PC-3 (cell line): ENCODE measurements around the gene HOXB6. TPM values are rescaled to one million over a fixed set of nuclear protein-coding genes. Genes with fewer than 3 reads are reported as not detected.

Experiments used
- ATAC-seq: fragments of 200-7000 bp; cut with Tn5 transposase; 2 replicates; pipeline ENCODE4 v1.9.1; 2020; ENCODE audit warnings: mild to moderate bottlenecking, moderate library complexity
- BruUV-seq: library from RNA; stranded (reverse); fragments of 400-500 nt; replicated peaks from 2 replicates; lab custom pipeline; 2021; lab: Mats Ljungman, UMichigan
- CTCF ChIA-PET: fragments of 300-600 bp; sonication (Branson Sonifier 250); formaldehyde crosslinking; loops from one replicate; lab custom pipeline; 2022; ENCODE audit warnings: antibody characterized with exemption; lab: Charles Lee
- POLR2A ChIA-PET: fragments of 300-600 bp; sonication (Branson Sonifier 250); formaldehyde crosslinking; loops from one replicate; lab custom pipeline; 2022; ENCODE audit warnings: antibody characterized with exemption; ENCODE audit not compliant: unreplicated experiment; lab: Charles Lee
- DNase-seq: peaks from one replicate; pipeline ENCODE4 v3.0.0-alpha.2; 2015
- H2AFZ ChIP-seq: fragments of 300-600 bp; sonication (generic); 2 replicates; pipeline ENCODE4 v1.6.0; 2016; ENCODE audit warnings: antibody characterized with exemption, low read length
- H3F3A ChIP-seq: fragments of 300-600 bp; sonication (generic); one replicate; pipeline ENCODE4 v1.6.0; 2017; ENCODE audit warnings: antibody characterized with exemption, low read length, control low read depth, mild to moderate bottlenecking; ENCODE audit not compliant: unreplicated experiment
- H3K27ac ChIP-seq: fragments of 300-600 bp; sonication (generic); 2 replicates; pipeline ENCODE4 v1.5.1; 2016; ENCODE audit warnings: mild to moderate bottlenecking, low read length
- H3K27me3 ChIP-seq: fragments of 300-600 bp; sonication (generic); 2 replicates; pipeline ENCODE4 v1.6.1; 2016; ENCODE audit warnings: low read length, mixed read lengths
- H3K36me3 ChIP-seq: fragments of 300-600 bp; sonication (generic); 2 replicates; pipeline ENCODE4 v1.6.1; 2016; ENCODE audit warnings: low read depth, mixed run types, low read length, mixed read lengths
- H3K4me1 ChIP-seq: fragments of 300-600 bp; sonication (generic); 2 replicates; pipeline ENCODE4 v1.5.1; 2016; ENCODE audit warnings: low read length; ENCODE audit not compliant: insufficient read depth
- H3K4me2 ChIP-seq: fragments of 300-600 bp; sonication (generic); 2 replicates; pipeline ENCODE4 v1.6.0; 2016; ENCODE audit warnings: low read length
- H3K4me3 ChIP-seq: fragments of 300-600 bp; sonication (generic); 2 replicates; pipeline ENCODE4 v1.5.1; 2016; ENCODE audit warnings: mild to moderate bottlenecking, low read length, mixed read lengths
- H3K79me2 ChIP-seq: fragments of 300-600 bp; sonication (generic); 2 replicates; pipeline ENCODE4 v1.6.1; 2017; ENCODE audit warnings: low read length, mixed read lengths
- H3K9ac ChIP-seq: fragments of 300-600 bp; sonication (generic); 2 replicates; pipeline ENCODE4 v1.6.0; 2016; ENCODE audit warnings: mild to moderate bottlenecking, low read length
- H3K9me2 ChIP-seq: fragments of 300-600 bp; sonication (generic); replicated peaks from 2 replicates; pipeline ENCODE4 v1.6.1; 2016; ENCODE audit warnings: mixed run types, low read length, mixed read lengths
- H3K9me3 ChIP-seq: fragments of 300-600 bp; sonication (generic); 2 replicates; pipeline ENCODE4 v1.6.1; 2016; ENCODE audit warnings: low read length, mixed read lengths
- H4K20me1 ChIP-seq: fragments of 300-600 bp; sonication (generic); 2 replicates; pipeline ENCODE4 v1.6.1; 2016; ENCODE audit warnings: low read length, mixed read lengths
- EZH2 ChIP-seq: fragments of 300-600 bp; sonication (generic); IDR thresholded peaks from one replicate; pipeline ENCODE4 v1.6.1; 2017; ENCODE audit warnings: antibody characterized with exemption, mild to moderate bottlenecking, low read length; ENCODE audit not compliant: unreplicated experiment
- EZH2phosphoT487 ChIP-seq: fragments of 300-600 bp; sonication (generic); IDR thresholded peaks from 2 replicates; pipeline ENCODE4 v1.6.1; 2018; ENCODE audit warnings: mild to moderate bottlenecking, antibody characterized with exemption, low read length, borderline replicate concordance
- intact Hi-C: fragments of 100-400 bp; cut with micrococcal nuclease; formaldehyde crosslinking; loops from 2 replicates; pipeline ENCODE4 v1.9.0; 2023
- total RNA-seq: library from RNA; depleted of rRNA; stranded (reverse); fragments of >200 nt; gene quantifications from 2 replicates; pipeline ENCODE4 v1.2.3, GENCODE V29; 2014
- TF ChIP-seq, protein P1 (sequence below): fragments of 300-600 bp; sonication (generic); conservative IDR thresholded peaks from 2 replicates; pipeline ENCODE4 v1.5.1; 2017; ENCODE audit warnings: antibody characterized with exemption, low read depth, mild to moderate bottlenecking, low read length

The HOXB6 gene
- total RNA-seq, 1 experiment from 2014 or later = 9.5 TPM

DNA sequence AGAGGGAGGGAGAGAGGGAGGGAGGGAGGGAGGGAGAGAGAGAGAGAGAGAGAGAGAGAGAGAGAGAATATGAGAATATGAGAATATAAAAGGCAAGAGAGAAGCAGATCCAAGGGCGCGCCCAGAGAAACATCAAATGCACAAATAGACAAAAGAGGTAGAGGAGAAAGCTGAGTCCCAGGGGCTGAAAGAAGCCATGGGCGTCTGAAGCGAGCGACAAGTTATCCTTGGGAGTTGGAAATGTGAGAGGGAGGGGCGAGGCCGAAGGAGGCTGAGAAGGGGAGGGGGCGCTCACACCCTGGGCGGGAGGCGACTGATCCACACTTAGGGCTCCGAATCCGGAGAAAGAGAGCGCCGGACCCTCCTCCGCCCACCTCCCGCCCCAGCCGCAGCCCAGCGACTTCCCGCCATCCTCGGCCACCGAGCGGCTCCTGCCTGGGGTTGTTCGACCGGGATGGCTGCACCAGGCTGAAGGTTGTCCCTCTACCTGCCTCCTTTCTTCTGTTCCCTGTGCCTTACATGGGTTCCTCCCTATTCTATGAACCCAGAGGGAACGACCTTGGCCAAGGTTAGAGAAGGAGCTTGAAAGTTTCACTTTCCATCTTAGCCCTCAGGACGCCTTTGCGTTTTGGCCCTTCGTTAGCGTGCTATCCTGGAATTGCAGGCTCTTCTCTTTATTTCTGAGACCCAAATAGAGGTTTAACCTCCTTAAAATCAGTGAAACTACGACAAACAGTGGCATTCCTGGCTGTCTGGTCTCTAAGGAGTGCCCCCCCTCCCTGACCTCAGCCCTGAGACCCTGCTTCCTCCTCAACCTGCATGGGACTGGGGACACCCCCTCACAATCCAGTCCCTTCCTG is 42.5 kb upstream of the HOXB6 start:
- ATAC-seq = peak; percentile 74
- DNase-seq = no peak
- POLR2A ChIA-PET = no interaction called here

DNA sequence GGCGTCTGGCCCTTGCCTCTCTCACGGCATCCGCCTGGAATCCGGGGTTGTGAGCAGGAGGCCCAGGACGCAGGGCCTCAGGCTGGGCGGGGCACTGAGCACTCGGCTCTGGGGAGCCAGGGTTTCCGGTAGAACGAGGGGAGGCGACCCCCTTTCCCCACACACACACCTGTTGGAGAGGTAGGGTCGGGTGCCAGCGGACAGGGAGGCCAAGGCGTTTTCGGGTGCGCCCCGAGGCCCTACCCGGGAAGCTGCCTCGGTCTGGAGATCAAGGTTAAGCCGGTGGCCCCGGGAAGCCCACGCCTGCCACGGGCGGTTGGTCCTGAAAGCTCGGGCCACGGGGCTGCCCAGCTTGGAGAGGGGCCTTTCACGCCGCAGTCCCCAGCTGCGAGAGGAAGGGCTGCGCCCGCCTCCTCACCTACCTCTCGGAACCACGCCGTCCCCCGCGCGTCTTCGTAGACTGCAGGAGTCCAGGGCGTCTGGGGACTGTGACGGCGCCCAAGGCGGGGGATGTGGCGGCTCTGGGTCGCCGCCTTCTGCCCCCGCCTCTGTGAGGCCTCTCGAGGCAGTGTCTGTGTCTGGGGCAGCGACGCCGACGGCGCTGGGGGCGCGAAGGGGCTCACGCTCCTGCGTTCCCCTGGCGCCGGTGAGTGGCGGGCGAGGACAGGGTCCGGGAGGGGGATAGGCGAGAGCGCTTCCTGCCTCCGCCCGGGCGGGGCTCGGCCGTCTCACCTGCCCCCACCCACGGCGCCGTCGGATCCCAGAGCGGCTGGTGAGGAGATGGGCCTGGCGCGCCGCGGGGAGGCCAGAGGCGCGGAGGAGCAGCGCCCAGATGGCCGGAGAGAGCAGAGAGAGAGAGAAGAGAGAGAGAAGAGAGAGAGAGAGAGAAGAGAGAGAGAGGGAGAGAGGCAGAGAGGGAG is 41.7 kb upstream of the HOXB6 start:
- Histone ChIP-seq H3K4me2 (peak overlapping the region; percentile 79), H3K4me1 (no peaks in the 10 kb centered on the region), H3K27ac (no peak overlapping the region), H3K79me2 (no peaks in the 10 kb centered on the region), H3K9ac (no peak overlapping the region), H3F3A (no peaks in the 10 kb centered on the region), H3K9me2 (no peaks in the 10 kb centered on the region), H3K4me3 (peak overlapping the region; percentile 65; the same call in 1 of the 2 replicates), H3K36me3 (no peaks in the 10 kb centered on the region), H4K20me1 (no peaks in the 10 kb centered on the region), H3K9me3 (no peaks in the 10 kb centered on the region), H3K27me3 (no peaks in the 10 kb centered on the region), H2AFZ (peak overlapping the region; percentile 97; the same call in 1 of the 2 replicates)
- TF ChIP-seq EZH2 (no peak), EZH2phosphoT487 (no peak)
- TF ChIP-seq, protein P1, sequence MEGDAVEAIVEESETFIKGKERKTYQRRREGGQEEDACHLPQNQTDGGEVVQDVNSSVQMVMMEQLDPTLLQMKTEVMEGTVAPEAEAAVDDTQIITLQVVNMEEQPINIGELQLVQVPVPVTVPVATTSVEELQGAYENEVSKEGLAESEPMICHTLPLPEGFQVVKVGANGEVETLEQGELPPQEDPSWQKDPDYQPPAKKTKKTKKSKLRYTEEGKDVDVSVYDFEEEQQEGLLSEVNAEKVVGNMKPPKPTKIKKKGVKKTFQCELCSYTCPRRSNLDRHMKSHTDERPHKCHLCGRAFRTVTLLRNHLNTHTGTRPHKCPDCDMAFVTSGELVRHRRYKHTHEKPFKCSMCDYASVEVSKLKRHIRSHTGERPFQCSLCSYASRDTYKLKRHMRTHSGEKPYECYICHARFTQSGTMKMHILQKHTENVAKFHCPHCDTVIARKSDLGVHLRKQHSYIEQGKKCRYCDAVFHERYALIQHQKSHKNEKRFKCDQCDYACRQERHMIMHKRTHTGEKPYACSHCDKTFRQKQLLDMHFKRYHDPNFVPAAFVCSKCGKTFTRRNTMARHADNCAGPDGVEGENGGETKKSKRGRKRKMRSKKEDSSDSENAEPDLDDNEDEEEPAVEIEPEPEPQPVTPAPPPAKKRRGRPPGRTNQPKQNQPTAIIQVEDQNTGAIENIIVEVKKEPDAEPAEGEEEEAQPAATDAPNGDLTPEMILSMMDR = no peak
- ATAC-seq (no peak; the same call in 1 of the 2 replicates), DNase-seq (no peak)
- no TSS peak for BruUV-seq
- CTCF ChIA-PET = no interaction called here
- POLR2A ChIA-PET = no interaction called here
- intact Hi-C loops = no loop called here

More for the DNA sequence above, 42.5 kb upstream of the HOXB6 start:
- TF ChIP-seq, protein P1 = no peak
- TF ChIP-seq EZH2 (no peak), EZH2phosphoT487 (no peak)
- H2AFZ ChIP-seq = peak overlapping the region; percentile 97
- BruUV-seq = no TSS peak
- no peaks in the 10 kb centered on the region for H3F3A ChIP-seq
- H3K4me3 ChIP-seq = peak overlapping the region; percentile 65
- no peaks in the 10 kb centered on the region for H3K36me3 ChIP-seq
- no peak overlapping the region for H3K9ac ChIP-seq
- H3K79me2 ChIP-seq = no peaks in the 10 kb centered on the region
- H3K9me2 ChIP-seq = no peaks in the 10 kb centered on the region
- peak overlapping the region; percentile 79 for H3K4me2 ChIP-seq
- no peak overlapping the region for H3K27ac ChIP-seq
- CTCF ChIA-PET = no interaction called here
- no peaks in the 10 kb centered on the region for H3K27me3 ChIP-seq
- H4K20me1 ChIP-seq = no peaks in the 10 kb centered on the region
- intact Hi-C loops = no loop called here
- no peaks in the 10 kb centered on the region for H3K9me3 ChIP-seq
- no peaks in the 10 kb centered on the region for H3K4me1 ChIP-seq
